Activated T-cell treated with anti-CD3 and anti-CD28 coated beads for 48 hours (primary cell): Measurements from ENCODE around the gene DMD.
"Not testable (repeated sequence)": the region's sequence is repeated elsewhere in the genome, so short reads cannot be mapped to it uniquely, and the experiment has no call there.

Experiments
- DNase-seq: peaks from one replicate; pipeline ENCODE4 v3.0.0-alpha.2; 2020; ENCODE audit warnings: low read depth

DMD gene

GRCh38 chrX:32010212-32010611 lies 1201.1 kb downstream of the DMD start:
- no peak for DNase-seq

DNA sequence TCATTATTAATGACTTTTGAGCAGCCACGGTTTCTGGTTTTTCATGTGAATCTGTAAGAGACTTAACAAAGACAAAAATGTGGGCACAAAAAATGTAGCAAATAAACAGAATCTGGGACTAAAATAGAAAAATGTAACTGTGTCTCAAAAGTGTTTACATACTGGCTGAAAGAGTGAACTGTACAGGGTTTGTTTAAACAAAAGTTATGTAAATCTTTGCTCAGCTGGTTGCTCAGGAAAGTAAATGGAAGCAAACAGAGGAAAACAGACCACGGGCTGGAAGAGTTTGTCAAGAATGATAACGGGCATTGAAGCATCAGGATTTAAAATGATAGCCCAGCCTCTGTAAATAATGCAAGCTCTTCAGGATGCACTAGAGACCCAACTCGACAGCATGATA lies 1217.7 kb downstream of the DMD start:
- no peak for DNase-seq

DNA sequence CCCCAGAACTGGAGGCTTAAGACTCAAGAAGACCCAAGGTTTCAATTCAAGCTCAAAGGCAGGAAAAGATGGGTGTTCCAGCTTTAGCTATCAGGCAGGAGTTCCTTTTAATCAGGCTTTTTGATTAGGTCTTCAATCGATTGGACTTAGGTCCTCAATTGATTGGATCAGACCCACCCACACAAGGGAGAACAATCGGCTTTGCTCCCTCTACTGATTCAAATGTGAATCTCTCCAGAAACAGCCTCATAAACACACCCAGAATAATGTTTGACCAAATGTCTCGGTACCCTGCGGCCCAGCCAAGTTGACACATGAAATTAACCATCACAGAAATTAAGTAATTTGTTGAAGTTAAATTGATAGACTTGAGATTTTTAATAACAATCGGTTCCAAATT lies 1222.4 kb downstream of the DMD start:
- DNase-seq = no peak

GRCh38 chrX:31981546-31982062 lies 1229.7 kb downstream of the DMD start:
- no peak for DNase-seq

DNA sequence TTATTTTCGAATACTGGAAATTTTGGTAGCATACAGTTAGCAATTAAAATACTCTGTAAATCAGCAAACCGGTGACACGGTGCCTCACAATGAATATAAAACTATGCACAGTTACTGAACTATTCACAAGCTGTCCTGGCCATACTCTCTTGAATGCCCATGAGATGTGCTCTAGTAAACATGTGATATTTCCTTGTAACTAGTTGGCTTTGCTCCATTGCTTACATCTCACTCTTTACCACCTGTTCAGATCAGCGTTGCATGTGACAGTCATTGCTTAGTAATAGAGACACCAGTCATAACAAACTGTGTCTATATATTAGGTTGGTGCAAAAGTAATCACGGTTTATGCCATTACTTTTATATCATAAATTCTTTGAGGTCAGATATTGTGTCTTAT lies 1241.6 kb downstream of the DMD start:
- DNase-seq = no peak

- no peak for DNase-seq
Measured at GRCh38 chrX:31962256-31962655, 1249.1 kb downstream of the DMD start.

DNA sequence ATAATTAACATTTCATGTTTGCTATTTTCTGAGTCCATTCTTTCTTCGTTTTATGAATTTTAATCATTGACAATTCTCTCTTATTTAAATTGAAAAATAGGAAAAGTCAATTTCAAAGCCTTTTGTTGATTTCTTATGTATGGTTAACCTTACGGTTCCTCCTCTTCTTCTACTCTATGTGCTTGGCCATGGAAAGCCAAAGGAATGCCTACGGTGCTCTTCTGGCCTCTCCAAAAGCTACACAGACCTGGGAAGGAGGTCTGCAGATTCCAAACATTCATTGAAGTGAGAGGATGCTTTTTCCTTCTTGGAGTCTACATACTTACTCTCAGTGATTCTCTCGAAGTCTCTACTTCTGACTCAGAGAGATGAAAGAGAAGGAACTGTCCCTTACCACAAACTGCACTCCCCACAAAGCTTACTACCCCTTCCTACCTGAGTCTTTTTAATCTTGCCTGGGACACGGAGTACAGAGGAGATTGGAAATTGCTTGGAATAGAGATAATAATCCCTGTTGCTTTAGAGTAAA lies 1276.4 kb downstream of the DMD start:
- DNase-seq = no peak

DNA sequence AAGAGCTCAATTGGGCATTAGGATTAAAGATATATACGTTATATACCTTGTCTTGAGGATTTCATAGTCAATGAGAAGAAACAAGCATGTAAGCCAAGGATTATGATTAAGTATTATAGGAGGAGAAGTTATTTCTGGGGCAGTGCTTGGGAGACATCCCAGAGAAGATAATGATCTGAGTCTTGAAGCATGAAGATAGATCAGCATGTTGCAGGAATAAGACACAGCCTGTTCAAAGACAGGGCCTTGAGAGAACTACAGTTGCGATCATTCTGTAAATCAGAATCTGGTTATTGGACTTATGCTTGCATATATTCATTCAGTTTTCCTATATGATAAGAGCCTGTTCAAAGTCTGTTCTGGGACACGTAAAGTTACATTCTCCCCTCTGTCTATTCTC lies 1277.3 kb downstream of the DMD start:
- DNase-seq = no peak

- DNase-seq = no peak
Measured at GRCh38 chrX:31932769-31933168, 1278.6 kb downstream of the DMD start.

DNA sequence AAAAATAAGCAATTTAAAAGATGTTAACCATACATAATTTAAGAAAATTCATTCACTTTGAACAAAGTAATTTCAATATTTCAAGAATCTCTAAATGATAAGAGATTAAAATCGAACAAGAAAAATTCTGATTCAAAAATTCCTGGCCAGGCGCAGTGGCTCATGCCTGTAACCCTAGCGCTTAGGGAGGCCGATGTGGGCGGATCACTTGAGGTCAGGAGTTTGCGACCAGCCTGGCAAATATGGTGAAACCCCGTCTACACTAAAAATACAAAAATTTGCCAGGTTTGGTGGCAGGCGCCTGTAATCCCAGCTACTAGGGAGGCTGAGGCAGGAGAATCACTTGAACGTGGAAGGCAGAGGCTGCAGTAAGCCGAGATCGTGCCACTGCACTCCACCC lies 1279.0 kb downstream of the DMD start:
- DNase-seq = not testable (repeated sequence)

- no peak for DNase-seq
Measured at GRCh38 chrX:31931225-31931624, 1280.1 kb downstream of the DMD start.

DNA sequence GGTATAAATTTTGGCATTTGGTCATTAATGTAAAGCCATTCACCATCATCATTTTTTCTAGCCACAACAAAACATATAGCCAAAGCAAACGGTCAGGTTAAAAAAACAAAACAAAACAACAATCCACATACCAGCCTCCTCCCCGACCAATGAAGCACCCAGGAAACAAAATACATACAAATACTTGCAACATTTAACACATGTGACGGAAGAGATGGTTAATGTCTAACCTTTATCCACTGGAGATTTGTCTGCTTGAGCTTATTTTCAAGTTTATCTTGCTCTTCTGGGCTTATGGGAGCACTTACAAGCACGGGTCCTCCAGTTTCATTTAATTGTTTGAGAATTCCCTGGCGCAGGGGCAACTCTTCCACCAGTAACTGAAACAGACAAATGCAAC lies 1282.0 kb downstream of the DMD start:
- DNase-seq = no peak

GRCh38 chrX:31921236-31921635 lies 1290.1 kb downstream of the DMD start:
- DNase-seq = no peak

- DNase-seq = no peak
Measured at GRCh38 chrX:31909850-31910572, 1301.3 kb downstream of the DMD start.

DNA sequence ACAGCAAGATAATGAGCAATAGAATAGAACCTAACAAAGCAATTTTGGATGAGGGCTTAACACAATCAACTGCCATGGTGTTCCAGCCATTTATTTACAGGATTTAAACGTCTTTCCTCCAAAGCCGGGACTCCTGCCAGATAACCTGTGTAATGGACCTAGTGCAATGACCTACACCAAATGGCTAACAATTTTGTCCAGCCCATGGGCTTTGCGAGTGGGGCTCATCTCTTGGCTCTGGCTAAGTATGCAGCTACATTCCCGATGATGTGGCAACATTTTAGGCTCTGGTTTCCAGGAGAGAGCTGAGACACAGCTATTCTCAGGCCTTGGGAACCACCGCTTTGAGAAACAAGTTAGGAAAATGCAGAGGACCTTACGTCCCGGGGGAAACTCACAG lies 1317.2 kb downstream of the DMD start:
- DNase-seq = no peak

DNA sequence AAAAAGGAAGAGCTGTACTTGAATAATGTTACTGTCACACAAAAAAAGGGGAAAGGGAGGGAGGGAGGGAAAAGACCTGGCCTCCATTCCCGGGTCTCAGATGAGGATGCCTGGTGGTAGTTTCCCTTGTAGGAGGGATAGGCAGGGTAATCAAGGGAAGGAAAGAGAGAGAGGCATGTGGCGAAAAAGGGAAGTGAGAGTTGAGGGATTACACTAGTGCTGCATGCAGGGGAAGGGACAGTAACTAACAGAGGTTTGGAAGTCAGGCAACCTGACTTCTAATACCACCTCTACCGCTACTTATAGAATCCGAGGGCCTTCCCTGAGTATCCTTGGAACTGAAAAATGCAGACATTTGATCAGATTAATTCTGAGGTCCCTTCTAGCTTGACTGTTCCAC lies 1317.8 kb downstream of the DMD start:
- DNase-seq = no peak

GRCh38 chrX:31889088-31889487 lies 1322.3 kb downstream of the DMD start:
- no peak for DNase-seq

DNA sequence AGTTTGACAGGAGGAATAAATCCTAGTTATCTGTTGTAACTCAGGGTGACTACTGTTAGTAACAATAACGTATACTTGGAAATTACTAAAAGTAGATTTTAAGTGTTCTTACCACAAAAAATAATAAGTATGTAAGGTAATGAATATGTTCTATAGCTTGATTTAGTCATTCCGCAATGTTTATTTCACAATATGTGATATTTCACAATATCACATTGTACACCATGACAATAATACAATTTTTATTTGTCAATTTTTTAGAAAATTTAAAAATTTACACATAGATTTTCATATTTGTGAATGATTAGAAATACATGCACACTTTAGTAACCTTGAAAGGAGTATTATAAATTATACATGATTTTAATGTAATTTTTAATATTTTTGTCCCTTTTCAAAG lies 1326.8 kb downstream of the DMD start:
- no peak for DNase-seq

DNA sequence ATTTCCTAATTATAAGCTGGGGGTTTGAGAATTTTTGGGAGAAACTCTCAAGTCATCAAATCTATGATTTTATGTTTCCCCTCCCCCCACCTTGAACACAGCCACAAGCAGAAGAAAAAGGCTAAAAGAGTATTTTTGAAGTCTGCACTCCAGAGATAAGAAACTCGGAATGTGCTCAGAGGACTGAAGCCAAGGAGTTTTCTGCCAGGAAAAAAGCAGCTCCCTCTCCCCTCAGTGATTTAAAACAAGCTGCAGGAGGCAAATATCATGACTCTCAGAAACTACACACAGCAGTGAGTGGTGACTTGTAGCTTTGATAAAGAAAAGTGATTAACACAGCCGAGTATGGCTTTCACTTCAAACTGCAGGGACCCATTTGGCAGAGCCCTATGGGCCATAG lies 1339.3 kb downstream of the DMD start:
- DNase-seq = no peak

- DNase-seq = no peak
Measured at GRCh38 chrX:31870267-31870666, 1341.1 kb downstream of the DMD start.

GRCh38 chrX:31860686-31861085 lies 1350.7 kb downstream of the DMD start:
- DNase-seq = no peak

- no peak for DNase-seq
Measured at GRCh38 chrX:31858915-31859314, 1352.4 kb downstream of the DMD start.

DNA sequence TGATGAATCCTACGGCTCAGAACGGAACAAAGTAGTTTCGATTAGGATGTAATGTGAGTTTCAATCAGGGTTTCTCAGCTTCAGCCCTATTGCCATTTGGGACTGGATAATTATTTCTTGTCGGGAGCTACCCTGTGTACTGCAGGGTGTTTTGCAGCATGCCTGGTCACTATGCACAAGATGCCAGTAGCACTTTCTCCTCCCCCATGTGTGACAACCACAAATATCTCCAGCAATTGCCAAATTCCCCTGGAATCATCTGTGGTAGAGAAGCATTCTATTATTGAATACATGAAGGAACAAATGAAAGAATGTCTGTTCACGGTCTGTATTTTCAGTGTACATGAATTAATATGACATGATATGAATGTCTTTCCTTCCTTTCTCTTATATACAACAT lies 1356.6 kb downstream of the DMD start:
- DNase-seq = no peak

- no peak for DNase-seq
Measured at GRCh38 chrX:31851761-31852160, 1359.6 kb downstream of the DMD start.
